Prostate gland (tissue), 2 donors: Measurements from ENCODE around the gene KANK2.

Experiments used
- CTCF ChIP-seq, 4 experiments: fragments of 200-600 bp in 2 of 4; fragments of 450-650 bp in 2 of 4; sonication (generic) in 2 of 4; IDR thresholded peaks; 1 replicate in 3 of 4; 2 replicates in 1 of 4; pipeline ENCODE4 v1.5.1; 2016 to 2019; ENCODE audit warnings: antibody characterized with exemption in 4 of 4, mild to moderate bottlenecking in 2 of 4, moderate library complexity in 2 of 4
- POLR2A ChIP-seq: fragments of 450-650 bp; IDR thresholded peaks from one replicate; pipeline ENCODE4 v1.6.1; 2016; ENCODE audit warnings: antibody characterized with exemption, mild to moderate bottlenecking

- TF ChIP-seq CTCF (IDR thresholded peaks at IDR 0.05) (no peak), POLR2A (no peak)
These were observed 21.4 kb downstream of the KANK2 start for GRCh38 chr19:11175920-11176319.
